ENCODE data around the gene HSPA1B. TPM values are rescaled to one million over a fixed set of nuclear protein-coding genes. Genes with fewer than 3 reads are reported as not detected.

The HSPA1B gene
- total RNA-seq, 1 experiment from 2014 or later: 131 TPM

DNA sequence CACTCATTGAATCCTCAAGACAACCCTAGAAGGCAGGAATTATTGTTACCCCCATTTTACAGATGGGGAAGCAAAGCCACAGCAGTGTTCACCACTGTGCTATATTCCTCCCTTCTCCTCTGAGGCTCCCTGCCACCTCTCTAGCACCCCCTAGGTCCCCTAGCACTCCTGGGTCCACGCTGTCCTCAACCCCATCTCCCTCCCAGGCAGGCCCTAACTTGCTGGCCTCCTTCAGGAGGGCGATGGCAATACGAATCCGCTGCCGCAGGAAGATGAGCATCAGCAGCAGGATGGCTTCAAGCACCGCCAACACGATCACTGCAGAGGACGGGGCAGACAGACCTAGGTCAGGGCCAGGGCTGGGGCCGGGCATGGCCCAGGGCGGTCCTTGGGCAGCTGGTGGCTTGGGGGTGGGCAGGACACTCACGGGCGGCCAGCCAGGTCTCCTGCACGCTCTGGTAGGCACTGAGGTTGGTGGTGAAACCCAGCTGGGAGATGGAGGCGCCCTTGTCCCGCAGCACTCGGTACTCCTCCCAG lies 42.9 kb downstream of the HSPA1B start:
- Histone ChIP-seq H3K9me3 (ENCODE audit: low read depth, low read length, poor library complexity, severe bottlenecking) (no peaks in the 10 kb centered on the region), H3K4me1 (ENCODE audit: insufficient read depth, low read length, poor library complexity, severe bottlenecking) (no peaks in the 10 kb centered on the region), H3K27me3 (replicated peaks; ENCODE audit: insufficient read depth, low read depth, low read length, poor library complexity) (no peaks in the 10 kb centered on the region), H3K27ac (ENCODE audit: low read depth, low read length, poor library complexity, severe bottlenecking) (no peak overlapping the region), H3K36me3 (ENCODE audit: insufficient read depth, low read length, poor library complexity, severe bottlenecking) (no peaks in the 10 kb centered on the region), H3K4me3 (ENCODE audit: low read depth, low read length, poor library complexity, severe bottlenecking) (no peak overlapping the region)
- ChIA-PET POLR2A (ENCODE audit: low non-redundant PET) (no interaction called here), CTCF (no interaction called here)
- no TSS peak for BruUV-seq (replicated peaks)
- DNase-seq (ENCODE audit: low spot score): no peak
- intact Hi-C loops (cut with micrococcal nuclease; ENCODE audit: unreplicated experiment): no loop called here
- no peak; the same call in 1 of the 2 replicates for TF ChIP-seq CTCF (conservative IDR thresholded peaks at IDR 0.05; ENCODE audit: low read depth, low read length)

GRCh38 chr6:31871046-31871659 lies 43.6 kb downstream of the HSPA1B start:
- Histone ChIP-seq H3K27me3 (replicated peaks; ENCODE audit: insufficient read depth, low read depth, low read length, poor library complexity) (no peaks in the 10 kb centered on the region), H3K36me3 (ENCODE audit: insufficient read depth, low read length, poor library complexity, severe bottlenecking) (no peaks in the 10 kb centered on the region), H3K9me3 (ENCODE audit: low read depth, low read length, poor library complexity, severe bottlenecking) (no peaks in the 10 kb centered on the region), H3K27ac (ENCODE audit: low read depth, low read length, poor library complexity, severe bottlenecking) (no peak overlapping the region), H3K4me1 (ENCODE audit: insufficient read depth, low read length, poor library complexity, severe bottlenecking) (no peaks in the 10 kb centered on the region), H3K4me3 (ENCODE audit: low read depth, low read length, poor library complexity, severe bottlenecking) (no peak overlapping the region)
- CTCF ChIA-PET: no interaction called here
- intact Hi-C loops (cut with micrococcal nuclease; ENCODE audit: unreplicated experiment): no loop called here
- POLR2A ChIA-PET (ENCODE audit: low non-redundant PET): no interaction called here
- no TSS peak for BruUV-seq (replicated peaks)
- no peak for DNase-seq (ENCODE audit: low spot score)
- TF ChIP-seq EZH2 (IDR thresholded peaks at IDR 0.05; ENCODE audit: borderline replicate concordance, low read depth, low read length, poor library complexity, severe bottlenecking): no peak
- TF ChIP-seq CTCF (conservative IDR thresholded peaks at IDR 0.05; ENCODE audit: low read depth, low read length): no peak

DNA sequence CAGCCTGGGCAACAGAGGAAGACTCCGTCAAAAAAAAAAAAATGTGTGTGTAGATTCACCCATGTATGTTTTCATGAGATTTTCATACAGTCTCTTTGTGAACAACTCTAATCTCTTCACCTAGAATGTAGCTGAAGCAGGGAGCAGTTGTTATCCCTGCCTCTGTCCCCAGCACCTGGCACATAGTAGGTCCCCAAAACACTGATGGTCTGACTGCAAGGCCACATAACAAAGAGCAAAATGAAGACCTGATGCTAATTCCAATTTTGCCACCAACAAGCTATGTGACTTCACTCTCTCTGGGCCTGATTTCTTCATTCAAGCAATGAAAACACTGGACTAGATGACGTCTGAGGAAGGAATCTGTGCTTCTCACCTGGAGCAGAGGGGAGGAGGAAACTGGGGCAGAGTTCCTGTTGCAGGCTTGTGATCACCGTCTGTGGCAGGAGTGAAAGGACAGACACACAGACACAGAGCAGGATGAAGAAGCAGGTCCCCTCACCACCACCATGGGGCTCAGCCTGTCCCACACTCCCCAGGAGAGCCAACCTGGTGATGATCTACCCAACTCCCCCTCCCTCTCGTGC lies 46.6 kb downstream of the HSPA1B start:
- Histone ChIP-seq H3K9me3 (ENCODE audit: low read depth, low read length, poor library complexity, severe bottlenecking) (no peaks in the 10 kb centered on the region), H3K36me3 (ENCODE audit: insufficient read depth, low read length, poor library complexity, severe bottlenecking) (no peaks in the 10 kb centered on the region), H3K4me1 (ENCODE audit: insufficient read depth, low read length, poor library complexity, severe bottlenecking) (no peaks in the 10 kb centered on the region), H3K27ac (ENCODE audit: low read depth, low read length, poor library complexity, severe bottlenecking) (no peak overlapping the region), H3K4me3 (ENCODE audit: low read depth, low read length, poor library complexity, severe bottlenecking) (no peak overlapping the region), H3K27me3 (replicated peaks; ENCODE audit: insufficient read depth, low read depth, low read length, poor library complexity) (no peaks in the 10 kb centered on the region)
- DNase-seq (ENCODE audit: low spot score): no peak
- no peak for TF ChIP-seq CTCF (conservative IDR thresholded peaks at IDR 0.05; ENCODE audit: low read depth, low read length)
- no peak for TF ChIP-seq EZH2 (IDR thresholded peaks at IDR 0.05; ENCODE audit: borderline replicate concordance, low read depth, low read length, poor library complexity, severe bottlenecking)
- POLR2A ChIA-PET (ENCODE audit: low non-redundant PET): interaction anchor here (0.7 kb wide), 1 partner anchor 210 kb away, joined by 6 read pairs; no protein-coding TSS in a partner anchor
- CTCF ChIA-PET: no interaction called here
- no TSS peak for BruUV-seq (replicated peaks)
- intact Hi-C loops (cut with micrococcal nuclease; ENCODE audit: unreplicated experiment): no loop called here

Measured in A673 (cell line).